Choroid plexus epithelial cell (primary cell): ENCODE data around the gene GALNT10.
A peak's percentile ranks its signal among the peaks of the same experiment; 100 is the strongest.

Experiments used
- DNase-seq: peaks from one replicate; pipeline ENCODE4 v3.0.0-alpha.2; 2010; ENCODE audit warnings: low read depth
- H3K4me3 ChIP-seq: 2 replicates; pipeline ENCODE4 v1.5.1; 2011; ENCODE audit warnings: low read depth, mild to moderate bottlenecking, control low read depth, low read length, moderate library complexity
- CTCF ChIP-seq: conservative IDR thresholded peaks from 2 replicates; pipeline ENCODE4 v1.5.1; 2011; ENCODE audit warnings: low read depth, mild to moderate bottlenecking, control low read depth, inconsistent platforms, low read length, moderate library complexity

The GALNT10 gene

GRCh38 chr5:154179846-154180710, 10.5 kb upstream of the GALNT10 start:
- DNase-seq: peak; percentile 85
- no peak overlapping the region for H3K4me3 ChIP-seq
- peak; percentile 93 for TF ChIP-seq CTCF

DNA sequence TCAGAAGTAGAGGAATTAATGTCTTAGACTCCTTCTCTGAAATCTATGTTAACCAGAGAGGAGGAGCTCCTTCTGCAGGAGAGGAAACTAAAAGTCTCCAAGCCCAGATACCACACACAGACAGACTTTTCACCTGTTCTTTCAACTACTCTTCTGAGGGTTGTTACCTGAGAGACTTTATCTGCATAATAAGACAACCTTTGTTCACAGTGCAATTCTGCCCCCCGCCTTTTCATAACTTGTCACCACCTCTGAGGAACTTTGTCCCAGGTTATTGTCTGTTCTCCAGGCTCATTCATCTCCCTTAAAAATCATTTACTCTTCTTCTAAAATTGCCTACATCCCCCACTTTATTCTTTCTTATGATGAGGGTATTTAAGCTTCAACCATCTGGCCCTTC, 9.4 kb upstream of the GALNT10 start:
- DNase-seq: no peak
- no peak for TF ChIP-seq CTCF
- no peak overlapping the region for H3K4me3 ChIP-seq

DNA sequence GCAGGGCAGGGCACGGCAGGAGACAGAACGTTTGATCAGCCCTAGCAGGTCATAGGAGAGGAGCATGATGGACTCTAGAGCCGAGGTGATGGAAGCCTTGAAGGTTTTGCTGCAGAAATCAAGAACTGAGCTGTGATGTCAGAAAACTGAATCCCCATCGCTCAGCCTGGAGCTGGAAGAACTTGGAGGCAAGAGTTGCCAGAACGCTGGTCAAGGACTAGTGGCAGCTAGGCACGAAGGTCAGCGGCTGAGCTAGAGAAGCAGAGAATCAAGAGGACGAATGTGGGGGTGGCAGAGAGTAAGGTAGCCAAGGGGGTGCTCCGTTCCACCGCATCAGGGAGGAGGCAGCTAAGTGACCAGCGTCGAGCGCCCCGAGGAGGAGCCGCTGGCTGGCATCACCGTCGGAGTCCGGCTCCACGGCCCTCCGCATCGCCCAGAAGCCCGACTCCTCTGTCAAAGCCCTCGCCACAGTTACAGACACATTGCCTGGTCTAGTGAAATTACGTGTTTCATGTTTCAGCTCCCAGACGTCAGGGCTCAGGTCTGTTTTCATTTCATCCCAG, 1.2 kb upstream of the GALNT10 start:
- TF ChIP-seq CTCF: no peak
- peak; percentile 23 for DNase-seq
- peak overlapping the region; percentile 88 for H3K4me3 ChIP-seq

DNA sequence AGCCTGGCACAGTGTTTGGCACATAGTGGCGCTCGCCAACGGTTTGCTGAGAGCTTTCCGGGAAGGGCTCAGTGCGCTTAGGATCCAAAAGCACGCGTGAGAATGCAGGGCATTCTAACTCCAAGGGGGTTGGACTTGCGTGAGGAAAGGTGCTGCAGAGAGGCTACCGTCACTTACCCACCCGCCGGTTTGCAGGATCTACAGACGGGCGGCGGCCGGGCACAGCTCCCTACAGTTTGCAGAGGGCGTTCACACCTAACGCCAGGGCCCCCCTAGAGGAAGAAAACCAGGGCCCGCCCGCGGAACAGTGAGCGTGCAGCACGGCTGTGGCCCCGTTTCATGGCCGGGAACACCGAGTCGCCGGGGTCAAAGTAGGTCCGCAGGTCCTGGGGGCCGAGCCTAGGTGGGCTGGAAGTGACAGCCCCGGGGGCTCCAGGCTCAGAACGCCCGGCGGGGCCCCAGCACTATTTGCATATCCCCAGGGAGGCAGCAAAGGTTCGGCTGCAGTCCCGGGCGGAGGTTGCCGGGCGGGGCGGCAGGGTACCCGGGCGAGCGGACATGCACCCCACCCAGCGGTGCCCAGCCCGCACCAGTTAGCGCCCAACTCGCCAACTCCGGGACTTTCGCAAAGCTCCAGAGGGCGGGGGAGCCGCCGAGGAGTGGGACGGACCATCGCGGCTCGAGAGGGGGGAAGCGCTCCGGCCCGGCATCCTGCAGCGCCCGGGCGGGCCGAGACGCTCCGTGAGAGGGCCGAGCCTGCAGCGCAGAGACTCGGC, 526 bp upstream of the GALNT10 start:
- peak overlapping the region; percentile 88 for H3K4me3 ChIP-seq

DNA sequence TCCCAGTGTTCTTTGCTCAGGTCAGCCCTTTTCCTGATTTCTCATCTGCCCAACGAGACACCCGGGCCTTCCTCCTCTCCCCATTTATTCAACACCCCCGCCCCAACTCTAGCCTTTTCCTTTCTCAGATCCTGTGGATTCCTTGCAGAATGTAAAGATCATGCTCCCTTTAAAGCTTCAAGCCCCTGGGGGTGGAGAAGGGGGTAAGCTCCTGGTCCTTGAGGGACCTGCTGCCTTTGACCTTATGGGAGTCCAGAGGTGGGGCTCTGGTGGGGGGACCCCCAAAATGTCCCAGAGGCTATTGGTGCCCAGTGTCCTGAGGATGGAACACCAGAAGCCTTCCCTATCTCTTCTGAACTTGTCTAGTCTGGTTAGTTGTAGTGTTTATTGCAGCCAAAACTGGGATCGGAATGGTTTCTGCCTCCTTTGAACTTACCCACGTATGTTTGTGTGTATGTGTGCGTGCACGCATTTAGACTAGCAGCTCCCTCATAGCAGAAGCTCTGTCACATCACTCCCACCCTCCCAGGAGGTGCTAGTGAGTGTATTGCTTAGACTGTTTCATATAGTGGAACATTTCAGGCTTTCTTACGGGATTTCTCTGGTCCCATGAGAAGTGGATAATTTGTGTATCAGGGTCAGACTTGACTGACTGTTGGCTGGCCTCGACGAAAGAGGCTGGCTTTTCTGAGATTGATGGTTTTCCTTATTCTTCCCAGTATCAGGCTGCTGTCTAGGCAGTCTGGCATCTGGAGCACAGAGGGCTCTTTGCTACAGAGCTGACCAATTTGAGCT, 1.1 kb downstream of the GALNT10 start:
- H3K4me3 ChIP-seq: peak overlapping the region; percentile 88
- DNase-seq: peak; percentile 62
- peak; percentile 37 for TF ChIP-seq CTCF

More for the DNA sequence above, 526 bp upstream of the GALNT10 start:
- TF ChIP-seq CTCF: peak; percentile 61
- DNase-seq: peak; percentile 70

DNA sequence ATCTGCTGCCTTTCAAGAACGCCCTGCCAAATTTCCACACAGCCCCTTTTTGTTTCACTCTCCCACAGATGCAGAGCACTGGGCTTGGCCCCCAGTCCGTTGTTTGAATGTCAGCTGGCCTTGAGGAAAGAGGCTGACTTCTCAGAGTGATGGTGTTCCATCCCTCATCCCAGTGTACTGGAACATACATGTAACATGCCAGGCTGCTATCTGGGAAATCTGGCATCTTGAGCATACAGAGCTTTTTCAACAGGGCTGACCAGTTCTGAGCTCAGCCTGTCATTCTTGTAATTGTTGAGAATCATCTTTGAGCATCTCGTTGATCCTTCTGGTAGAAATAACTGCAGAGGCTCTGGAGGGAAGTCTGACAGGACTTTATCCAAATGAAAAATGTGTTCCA, 2.8 kb downstream of the GALNT10 start:
- H3K4me3 ChIP-seq: no peak overlapping the region
- no peak for DNase-seq
- TF ChIP-seq CTCF: no peak
